ENCODE data around the gene SLC16A4.

The SLC16A4 gene

DNA sequence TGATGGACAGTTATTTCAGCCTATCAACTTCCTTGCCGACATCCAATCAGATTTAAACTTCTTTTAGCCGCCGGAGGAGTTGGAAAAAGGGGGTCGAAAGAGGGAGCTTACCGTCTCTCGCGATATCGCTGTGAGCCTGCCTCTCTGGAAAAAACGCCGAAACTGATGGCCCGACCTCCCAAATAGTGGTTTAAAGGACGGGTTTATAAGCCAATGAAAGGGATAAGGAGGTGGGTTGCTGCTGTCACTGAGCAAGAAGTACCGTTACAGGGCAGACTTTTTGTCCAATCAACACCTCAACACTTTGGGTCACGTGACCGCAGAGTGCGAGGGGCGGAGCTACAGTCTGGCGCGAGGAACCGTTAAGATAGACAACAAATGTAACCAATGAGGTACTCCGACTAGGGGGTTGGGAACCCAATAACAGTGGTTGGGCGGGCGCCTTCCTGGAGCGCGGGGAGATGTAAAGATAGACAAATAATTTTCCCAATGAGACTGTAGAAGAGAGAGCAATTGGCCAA lies 51.9 kb downstream of the SLC16A4 start, which contains the start of gene RBM15:
RBM15 (plus strand) TSS at position 492 of the 521 bp plus-strand sequence; CDS start at position 521, 29 bp downstream.
- TF ChIP-seq ZNF274 (IDR thresholded peaks at IDR 0.05; ENCODE audit: low read depth, low read length): no peak

DNA sequence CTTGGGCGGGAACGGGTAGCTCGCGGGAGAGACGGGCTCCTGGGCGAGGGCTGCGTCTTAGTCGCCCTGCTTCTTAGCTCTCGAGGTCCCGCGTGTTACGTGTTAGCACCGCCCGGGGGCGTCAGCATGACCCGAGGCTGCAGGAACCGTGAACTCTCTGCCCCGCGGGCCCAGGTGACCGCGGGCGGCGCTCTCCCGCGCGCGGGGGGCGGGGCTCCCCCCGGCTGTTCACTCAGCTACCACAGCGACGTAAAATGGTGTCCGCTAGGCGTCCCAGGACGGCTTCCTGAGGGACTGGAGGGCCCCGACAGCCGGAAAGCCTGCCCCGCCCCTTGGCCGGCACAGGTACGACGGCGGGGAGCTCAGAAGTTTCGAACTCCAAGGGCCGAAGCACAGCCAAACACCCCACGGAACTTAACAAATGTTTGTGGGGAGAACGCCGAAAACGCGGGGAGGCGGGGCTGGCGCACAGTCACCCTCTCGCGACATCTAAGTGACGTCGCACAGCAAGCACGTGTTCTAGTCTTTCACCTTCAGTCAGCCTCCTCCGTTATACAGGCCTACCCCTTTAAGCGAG lies 52.4 kb downstream of the SLC16A4 start:
- H3K4me3 ChIP-seq (ENCODE audit: low read length): peak overlapping the region; percentile 98
- no peak for TF ChIP-seq ZNF274 (IDR thresholded peaks at IDR 0.05; ENCODE audit: low read depth, low read length)

More for the DNA sequence above, 51.9 kb downstream of the SLC16A4 start, which contains the start of gene RBM15:
- peak within 1 kb of the TSS; percentile 98 for H3K4me3 ChIP-seq (ENCODE audit: low read length)

DNA sequence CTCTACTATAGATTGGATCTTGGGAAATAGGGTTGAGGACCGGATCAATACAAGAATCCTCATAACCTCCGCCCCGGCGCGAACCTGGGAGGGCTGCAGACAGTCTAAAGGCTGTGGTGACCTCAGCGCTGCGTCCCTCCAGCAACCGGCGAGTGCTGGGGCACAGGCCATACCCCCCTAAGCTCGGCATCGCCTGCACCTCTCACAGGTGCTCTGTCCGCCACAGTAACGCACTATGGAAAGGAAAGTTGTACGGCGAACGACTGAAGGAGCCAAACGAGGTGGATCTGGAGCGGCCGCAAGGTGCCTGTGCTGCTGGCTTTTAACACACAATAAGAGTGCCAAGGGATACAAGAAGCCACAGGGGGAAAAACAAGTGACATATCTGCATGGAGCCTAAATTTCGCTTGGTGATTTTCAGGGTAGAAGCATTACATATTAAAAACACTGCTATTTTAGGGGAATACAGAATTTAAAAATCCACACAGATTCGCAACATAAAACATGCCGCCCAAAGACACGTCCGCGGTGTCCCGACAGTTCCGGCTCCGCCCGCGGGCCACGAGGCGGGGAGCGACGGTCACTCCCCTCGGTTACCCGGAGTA lies 53.0 kb downstream of the SLC16A4 start:
- no peak for TF ChIP-seq ZNF274 (IDR thresholded peaks at IDR 0.05; ENCODE audit: low read depth, low read length)
- peak overlapping the region; percentile 98 for H3K4me3 ChIP-seq (ENCODE audit: low read length)

GRCh38 chr1:110336300-110337039 lies 54.4 kb downstream of the SLC16A4 start:
- no peak overlapping the region for H3K4me3 ChIP-seq (ENCODE audit: low read length)
- no peak for TF ChIP-seq ZNF274 (IDR thresholded peaks at IDR 0.05; ENCODE audit: low read depth, low read length)

- no peak for TF ChIP-seq ZNF274 (IDR thresholded peaks at IDR 0.05; ENCODE audit: low read depth, low read length)
- H3K4me3 ChIP-seq (ENCODE audit: low read length): no peak overlapping the region
Observed at GRCh38 chr1:110335265-110335664, 55.6 kb downstream of the SLC16A4 start.

- no peak overlapping the region for H3K4me3 ChIP-seq (ENCODE audit: low read length)
- TF ChIP-seq ZNF274 (IDR thresholded peaks at IDR 0.05; ENCODE audit: low read depth, low read length): no peak
Observed at GRCh38 chr1:110328700-110329099, 62.1 kb downstream of the SLC16A4 start.

- H3K4me3 ChIP-seq (ENCODE audit: low read length): no peak overlapping the region
- no peak for TF ChIP-seq ZNF274 (IDR thresholded peaks at IDR 0.05; ENCODE audit: low read depth, low read length)
Observed at GRCh38 chr1:110328274-110328673, 62.6 kb downstream of the SLC16A4 start.

GRCh38 chr1:110326826-110327225 lies 64.0 kb downstream of the SLC16A4 start:
- no peak for TF ChIP-seq ZNF274 (IDR thresholded peaks at IDR 0.05; ENCODE audit: low read depth, low read length)
- H3K4me3 ChIP-seq (ENCODE audit: low read length): no peak overlapping the region

- no peak overlapping the region for H3K4me3 ChIP-seq (ENCODE audit: low read length)
- TF ChIP-seq ZNF274 (IDR thresholded peaks at IDR 0.05; ENCODE audit: low read depth, low read length): no peak
Observed at GRCh38 chr1:110324667-110325066, 66.2 kb downstream of the SLC16A4 start.

- H3K4me3 ChIP-seq (ENCODE audit: low read length): no peak overlapping the region
- TF ChIP-seq ZNF274 (IDR thresholded peaks at IDR 0.05; ENCODE audit: low read depth, low read length): no peak
Observed at GRCh38 chr1:110321846-110322245, 69.0 kb downstream of the SLC16A4 start.

DNA sequence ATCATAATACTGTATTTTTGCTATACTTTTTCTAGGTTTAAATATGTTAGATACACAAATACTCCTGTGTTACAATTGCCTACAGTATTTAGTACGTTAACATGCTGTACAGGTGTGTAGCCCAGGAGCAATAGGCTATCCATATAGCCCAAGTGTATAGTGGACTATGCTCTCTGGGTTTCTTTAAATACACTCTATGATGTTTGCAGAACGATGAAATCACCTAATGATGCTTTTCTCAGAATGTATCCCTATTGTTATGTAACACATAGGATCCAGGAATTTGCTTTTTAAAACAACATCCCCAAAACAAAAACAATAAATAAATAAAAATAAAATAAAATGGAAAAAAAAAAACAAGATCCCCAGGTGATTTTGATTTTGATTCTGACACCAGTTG lies 69.8 kb downstream of the SLC16A4 start:
- no peak overlapping the region for H3K4me3 ChIP-seq (ENCODE audit: low read length)
- TF ChIP-seq ZNF274 (IDR thresholded peaks at IDR 0.05; ENCODE audit: low read depth, low read length): no peak

- TF ChIP-seq ZNF274 (IDR thresholded peaks at IDR 0.05; ENCODE audit: low read depth, low read length): no peak
- no peak overlapping the region for H3K4me3 ChIP-seq (ENCODE audit: low read length)
Observed at GRCh38 chr1:110320168-110320518, 70.7 kb downstream of the SLC16A4 start.

GRCh38 chr1:110319332-110320167 lies 71.3 kb downstream of the SLC16A4 start:
- H3K4me3 ChIP-seq (ENCODE audit: low read length): no peak overlapping the region
- no peak for TF ChIP-seq ZNF274 (IDR thresholded peaks at IDR 0.05; ENCODE audit: low read depth, low read length)

DNA sequence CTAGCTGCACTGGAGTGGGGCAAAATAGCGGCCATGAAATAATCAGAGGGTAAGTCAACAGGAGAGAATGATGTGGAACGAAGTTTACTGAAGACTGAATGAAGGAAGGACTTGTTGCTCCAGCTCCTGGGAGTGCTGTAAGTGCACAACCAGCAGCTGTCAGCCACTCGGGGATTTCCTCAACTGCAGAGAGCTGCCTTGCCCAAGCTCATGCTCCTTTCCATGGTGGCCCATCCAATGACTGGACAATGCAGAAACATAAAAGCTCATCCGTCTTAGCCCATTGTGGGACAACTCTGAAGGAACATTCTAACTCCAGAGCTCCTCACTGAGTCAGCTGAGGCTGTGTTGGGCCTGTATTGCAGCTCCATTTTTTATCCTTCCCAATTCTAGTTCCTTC lies 72.8 kb downstream of the SLC16A4 start:
- TF ChIP-seq ZNF274 (IDR thresholded peaks at IDR 0.05; ENCODE audit: low read depth, low read length): no peak
- H3K4me3 ChIP-seq (ENCODE audit: low read length): no peak overlapping the region
